HL-60 (cell line): Measurements from ENCODE around the gene PRC1.
A peak's percentile ranks its signal among the peaks of the same experiment; 100 is the strongest.

Experiments
- DNase-seq, 2 experiments: peaks; one replicate each; pipeline ENCODE4 v3.0.0-alpha.2; 2010 to 2020; ENCODE audit warnings: low read depth in 1 of 2, low spot score in 1 of 2
- H3K27ac ChIP-seq: fragments of 250-450 bp; sonication (Bioruptor Pico); replicated peaks from 2 replicates; pipeline ENCODE4 v1.5.1; 2020; ENCODE audit warnings: mild to moderate bottlenecking, moderate library complexity
- H3K27me3 ChIP-seq: fragments of 250-450 bp; sonication (Bioruptor Pico); 2 replicates; pipeline ENCODE4 v1.5.1; 2021; ENCODE audit warnings: mild to moderate bottlenecking, moderate library complexity; ENCODE audit not compliant: insufficient read depth, poor library complexity, severe bottlenecking
- H3K4me3 ChIP-seq: replicated peaks from 2 replicates; pipeline ENCODE4 v1.5.1; 2011; ENCODE audit warnings: mild to moderate bottlenecking, control low read depth, low read length; ENCODE audit not compliant: insufficient read depth
- GABPA ChIP-seq: IDR thresholded peaks from 2 replicates; pipeline ENCODE4 v1.6.1; 2012; ENCODE audit warnings: low read depth
- POLR2AphosphoS5 ChIP-seq: IDR thresholded peaks from 2 replicates; pipeline ENCODE4 v1.6.1; 2012; ENCODE audit warnings: low read depth
- SPI1 ChIP-seq: IDR thresholded peaks from 2 replicates; pipeline ENCODE4 v1.6.1; 2012; ENCODE audit warnings: low read depth, mild to moderate bottlenecking, borderline replicate concordance
- TF ChIP-seq, protein P1 (sequence below): IDR thresholded peaks from one replicate; pipeline ENCODE4 v1.5.1; 2011; ENCODE audit warnings: low read length, control low read depth, inconsistent platforms; ENCODE audit not compliant: insufficient read depth
- TF ChIP-seq, protein P2 (sequence below): IDR thresholded peaks from 2 replicates; pipeline ENCODE4 v1.6.1; 2012; ENCODE audit warnings: low read depth; ENCODE audit not compliant: insufficient replicate concordance

The PRC1 gene

DNA sequence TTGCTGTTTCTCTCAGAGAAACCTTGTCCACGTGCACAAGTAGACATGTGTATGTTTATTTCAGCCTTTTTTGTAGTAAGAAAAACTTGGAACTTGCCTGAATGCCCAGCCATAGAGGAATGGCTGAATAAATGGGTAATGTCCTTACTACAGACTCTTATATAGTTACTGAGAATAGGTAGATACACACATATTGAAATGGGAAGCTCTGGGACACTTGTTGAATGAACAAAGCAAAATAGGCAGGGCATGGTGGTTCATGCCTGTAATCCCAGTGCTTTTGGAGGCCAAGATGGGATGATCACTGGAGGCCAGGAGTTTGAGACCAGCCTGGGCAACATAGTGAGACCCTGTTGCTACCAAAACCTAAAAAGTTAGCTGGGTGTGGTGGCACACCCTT is 57.5 kb downstream of the PRC1 start:
- Histone ChIP-seq H3K27me3 (no peaks in the 10 kb centered on the region), H3K27ac (no peak overlapping the region), H3K4me3 (no peak overlapping the region)
- TF ChIP-seq, protein P1, sequence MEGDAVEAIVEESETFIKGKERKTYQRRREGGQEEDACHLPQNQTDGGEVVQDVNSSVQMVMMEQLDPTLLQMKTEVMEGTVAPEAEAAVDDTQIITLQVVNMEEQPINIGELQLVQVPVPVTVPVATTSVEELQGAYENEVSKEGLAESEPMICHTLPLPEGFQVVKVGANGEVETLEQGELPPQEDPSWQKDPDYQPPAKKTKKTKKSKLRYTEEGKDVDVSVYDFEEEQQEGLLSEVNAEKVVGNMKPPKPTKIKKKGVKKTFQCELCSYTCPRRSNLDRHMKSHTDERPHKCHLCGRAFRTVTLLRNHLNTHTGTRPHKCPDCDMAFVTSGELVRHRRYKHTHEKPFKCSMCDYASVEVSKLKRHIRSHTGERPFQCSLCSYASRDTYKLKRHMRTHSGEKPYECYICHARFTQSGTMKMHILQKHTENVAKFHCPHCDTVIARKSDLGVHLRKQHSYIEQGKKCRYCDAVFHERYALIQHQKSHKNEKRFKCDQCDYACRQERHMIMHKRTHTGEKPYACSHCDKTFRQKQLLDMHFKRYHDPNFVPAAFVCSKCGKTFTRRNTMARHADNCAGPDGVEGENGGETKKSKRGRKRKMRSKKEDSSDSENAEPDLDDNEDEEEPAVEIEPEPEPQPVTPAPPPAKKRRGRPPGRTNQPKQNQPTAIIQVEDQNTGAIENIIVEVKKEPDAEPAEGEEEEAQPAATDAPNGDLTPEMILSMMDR: no peak
- TF ChIP-seq, protein P2, sequence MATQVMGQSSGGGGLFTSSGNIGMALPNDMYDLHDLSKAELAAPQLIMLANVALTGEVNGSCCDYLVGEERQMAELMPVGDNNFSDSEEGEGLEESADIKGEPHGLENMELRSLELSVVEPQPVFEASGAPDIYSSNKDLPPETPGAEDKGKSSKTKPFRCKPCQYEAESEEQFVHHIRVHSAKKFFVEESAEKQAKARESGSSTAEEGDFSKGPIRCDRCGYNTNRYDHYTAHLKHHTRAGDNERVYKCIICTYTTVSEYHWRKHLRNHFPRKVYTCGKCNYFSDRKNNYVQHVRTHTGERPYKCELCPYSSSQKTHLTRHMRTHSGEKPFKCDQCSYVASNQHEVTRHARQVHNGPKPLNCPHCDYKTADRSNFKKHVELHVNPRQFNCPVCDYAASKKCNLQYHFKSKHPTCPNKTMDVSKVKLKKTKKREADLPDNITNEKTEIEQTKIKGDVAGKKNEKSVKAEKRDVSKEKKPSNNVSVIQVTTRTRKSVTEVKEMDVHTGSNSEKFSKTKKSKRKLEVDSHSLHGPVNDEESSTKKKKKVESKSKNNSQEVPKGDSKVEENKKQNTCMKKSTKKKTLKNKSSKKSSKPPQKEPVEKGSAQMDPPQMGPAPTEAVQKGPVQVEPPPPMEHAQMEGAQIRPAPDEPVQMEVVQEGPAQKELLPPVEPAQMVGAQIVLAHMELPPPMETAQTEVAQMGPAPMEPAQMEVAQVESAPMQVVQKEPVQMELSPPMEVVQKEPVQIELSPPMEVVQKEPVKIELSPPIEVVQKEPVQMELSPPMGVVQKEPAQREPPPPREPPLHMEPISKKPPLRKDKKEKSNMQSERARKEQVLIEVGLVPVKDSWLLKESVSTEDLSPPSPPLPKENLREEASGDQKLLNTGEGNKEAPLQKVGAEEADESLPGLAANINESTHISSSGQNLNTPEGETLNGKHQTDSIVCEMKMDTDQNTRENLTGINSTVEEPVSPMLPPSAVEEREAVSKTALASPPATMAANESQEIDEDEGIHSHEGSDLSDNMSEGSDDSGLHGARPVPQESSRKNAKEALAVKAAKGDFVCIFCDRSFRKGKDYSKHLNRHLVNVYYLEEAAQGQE: no peak
- TF ChIP-seq GABPA (no peak), SPI1 (no peak), POLR2AphosphoS5 (no peak)
- DNase-seq: no peak

DNA sequence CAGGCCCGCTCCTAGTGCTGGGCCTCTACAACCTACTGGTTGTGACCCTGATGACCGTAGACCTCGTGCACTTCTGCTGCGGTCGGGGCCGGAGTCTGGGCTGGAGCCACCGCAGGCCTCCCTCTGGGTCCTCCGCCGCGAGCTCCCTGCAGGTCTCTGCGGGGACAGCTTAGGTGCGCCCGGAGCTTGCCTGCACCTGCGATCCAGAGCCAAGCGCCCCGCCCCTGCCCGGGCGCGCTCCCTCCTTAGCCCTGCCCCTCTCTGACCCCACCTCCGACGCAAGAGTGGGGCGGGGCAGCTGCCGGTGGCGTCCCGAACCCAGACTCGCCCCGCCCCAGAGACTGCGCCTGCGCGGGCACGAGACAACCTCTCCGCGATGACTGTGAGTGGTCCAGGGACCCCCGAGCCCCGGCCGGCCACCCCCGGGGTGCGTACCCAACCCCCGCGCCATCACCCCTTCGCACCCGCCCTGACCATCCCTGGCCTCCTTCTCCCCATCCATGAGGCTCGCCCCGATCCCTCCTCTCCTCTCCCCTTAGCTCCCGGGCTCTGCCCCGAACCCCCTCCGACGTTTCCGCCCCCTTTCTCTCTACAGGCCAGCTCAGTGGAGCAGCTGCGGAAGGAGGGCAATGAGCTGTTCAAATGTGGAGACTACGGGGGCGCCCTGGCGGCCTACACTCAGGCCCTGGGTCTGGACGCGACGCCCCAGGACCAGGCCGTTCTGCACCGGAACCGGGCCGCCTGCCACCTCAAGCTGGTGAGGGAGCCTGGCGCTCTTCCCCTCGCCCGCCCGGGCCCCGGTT is 59.2 kb downstream of the PRC1 start, which contains the start of gene UNC45A:
UNC45A (plus strand) TSS at position 337 of the 803 bp plus-strand sequence; CDS start at position 377, 40 bp downstream.
- TF ChIP-seq POLR2AphosphoS5: no peak
- TF ChIP-seq GABPA: no peak
- TF ChIP-seq SPI1: no peak
- TF ChIP-seq, protein P2: no peak
- TF ChIP-seq, protein P1: no peak
- peak within 1 kb of the TSS; percentile 30 for H3K27ac ChIP-seq
- DNase-seq: peak; percentile 81 to 87
- H3K4me3 ChIP-seq: peak within 1 kb of the TSS; percentile 93
- H3K27me3 ChIP-seq: no peaks in the 10 kb centered on the region

DNA sequence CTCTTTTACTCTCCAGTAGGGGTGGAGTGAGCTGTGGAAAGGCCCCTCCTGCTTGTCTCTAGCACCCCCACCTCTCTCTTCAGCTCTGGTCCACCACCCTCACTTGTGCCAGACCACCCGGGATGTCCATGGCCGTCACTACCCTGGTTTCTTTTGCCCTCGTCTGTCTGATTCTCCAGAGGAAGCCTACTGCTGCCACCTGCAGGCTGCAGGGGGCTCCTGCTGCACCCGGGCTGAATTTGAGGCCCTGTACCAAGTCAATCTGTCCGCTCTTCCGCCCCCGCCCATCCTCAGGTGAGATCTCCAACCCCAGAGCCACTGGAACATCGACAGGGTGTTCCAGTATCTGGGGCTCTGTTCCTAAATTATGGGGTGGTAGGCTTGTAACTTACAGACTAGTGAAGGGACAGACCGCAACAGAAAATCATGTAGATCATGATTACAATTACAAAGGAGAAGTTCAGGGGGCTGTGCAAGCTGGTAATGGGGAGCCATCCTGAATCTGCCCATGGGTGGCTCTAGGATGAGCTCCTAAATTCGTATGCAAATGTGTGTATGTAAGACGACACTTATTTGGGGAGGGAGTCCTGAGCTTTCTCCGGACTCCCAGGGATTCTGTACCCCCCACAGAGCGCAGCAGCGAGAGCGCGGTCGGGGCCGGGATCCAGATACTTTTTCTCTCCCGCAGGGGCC is 59.9 kb downstream of the PRC1 start:
- DNase-seq: peak; percentile 67 to 89
- peak overlapping the region; percentile 93 for H3K4me3 ChIP-seq
- no peak for TF ChIP-seq POLR2AphosphoS5
- TF ChIP-seq, protein P1: peak; percentile 98
- H3K27ac ChIP-seq: peak overlapping the region; percentile 30
- no peaks in the 10 kb centered on the region for H3K27me3 ChIP-seq
